PC-9 (cell line): ENCODE results near the gene SAMD1. TPM values are rescaled to one million over a fixed set of nuclear protein-coding genes. Genes with fewer than 3 reads are reported as not detected.

Experiments used
- BruUV-seq: library from RNA; stranded (reverse); fragments of 400-500 nt; replicated peaks from 2 replicates; lab custom pipeline; 2021; lab: Mats Ljungman, UMichigan
- CTCF ChIA-PET: fragments of 300-600 bp; sonication (Branson Sonifier 250); formaldehyde crosslinking; loops from one replicate; lab custom pipeline; 2022; ENCODE audit warnings: antibody characterized with exemption; lab: Charles Lee
- POLR2A ChIA-PET: fragments of 300-600 bp; sonication (Branson Sonifier 250); formaldehyde crosslinking; loops from one replicate; lab custom pipeline; 2022; ENCODE audit warnings: antibody characterized with exemption; ENCODE audit not compliant: unreplicated experiment; lab: Charles Lee
- DNase-seq, 2 experiments: peaks; one replicate each; pipeline versions ENCODE4 v3.0.0 to v3.0.0-alpha.2; 2015 to 2022; ENCODE audit warnings: mixed read lengths in 1 of 2
- H2AFZ ChIP-seq: fragments of 200-600 bp; sonication (generic); 2 replicates; pipeline ENCODE4 v1.8.1; 2017; ENCODE audit warnings: antibody characterized with exemption
- H3F3A ChIP-seq: fragments of 200-600 bp; sonication (generic); 2 replicates; pipeline ENCODE4 v1.8.1; 2017; ENCODE audit warnings: antibody characterized with exemption, mild to moderate bottlenecking, low read depth; ENCODE audit not compliant: insufficient read depth
- H3K27ac ChIP-seq: fragments of 200-600 bp; sonication (generic); 2 replicates; pipeline ENCODE4 v1.6.1; 2016; ENCODE audit warnings: mixed run types
- H3K27me3 ChIP-seq: fragments of 200-600 bp; sonication (generic); 2 replicates; pipeline ENCODE4 v1.6.1; 2016; ENCODE audit warnings: low read depth, mixed run types; ENCODE audit not compliant: insufficient read depth
- H3K36me3 ChIP-seq: fragments of 200-600 bp; sonication (generic); 2 replicates; pipeline ENCODE4 v1.6.1; 2016; ENCODE audit warnings: low read depth, mixed run types
- H3K4me1 ChIP-seq: fragments of 200-600 bp; sonication (generic); replicated peaks from 2 replicates; pipeline ENCODE4 v1.6.1; 2016; ENCODE audit warnings: mixed run types; ENCODE audit not compliant: insufficient read depth
- H3K4me2 ChIP-seq: fragments of 200-600 bp; sonication (generic); 2 replicates; pipeline ENCODE4 v1.6.1; 2017; ENCODE audit warnings: mixed run types
- H3K4me3 ChIP-seq: fragments of 200-600 bp; sonication (generic); 2 replicates; pipeline ENCODE4 v1.6.1; 2016; ENCODE audit warnings: mixed run types
- H3K79me2 ChIP-seq: fragments of 200-600 bp; sonication (generic); 2 replicates; pipeline ENCODE4 v1.6.1; 2017; ENCODE audit warnings: low read depth, mixed run types
- H3K9me2 ChIP-seq: fragments of 200-600 bp; sonication (generic); 2 replicates; pipeline ENCODE4 v1.8.1; 2017; ENCODE audit warnings: mild to moderate bottlenecking; ENCODE audit not compliant: insufficient read depth
- H3K9me3 ChIP-seq: fragments of 200-600 bp; sonication (generic); 2 replicates; pipeline ENCODE4 v1.8.1; 2016; ENCODE audit warnings: low read depth; ENCODE audit not compliant: insufficient read depth
- H4K20me1 ChIP-seq: fragments of 200-600 bp; sonication (generic); 2 replicates; pipeline ENCODE4 v1.8.1; 2017; ENCODE audit not compliant: insufficient read depth
- EZH2 ChIP-seq: fragments of 200-600 bp; sonication (generic); IDR thresholded peaks from 2 replicates; pipeline ENCODE4 v1.8.0; 2017; ENCODE audit warnings: antibody characterized with exemption, low read depth
- intact Hi-C: fragments of 100-400 bp; cut with micrococcal nuclease; formaldehyde crosslinking; loops from one replicate; pipeline ENCODE4 v1.10.0; 2022; ENCODE audit not compliant: unreplicated experiment
- total RNA-seq: library from RNA; stranded (reverse); gene quantifications from 2 replicates; pipeline ENCODE4 v1.2.3, GENCODE V29; 2021
- TF ChIP-seq, protein P1 (sequence below): fragments of 200-600 bp; sonication (generic); conservative IDR thresholded peaks from 2 replicates; pipeline ENCODE4 v1.6.1; 2017; ENCODE audit warnings: mixed run types, antibody characterized with exemption, mild to moderate bottlenecking, moderate library complexity

SAMD1 gene
- total RNA-seq, 1 experiment from 2014 or later = 50.3 TPM

DNA sequence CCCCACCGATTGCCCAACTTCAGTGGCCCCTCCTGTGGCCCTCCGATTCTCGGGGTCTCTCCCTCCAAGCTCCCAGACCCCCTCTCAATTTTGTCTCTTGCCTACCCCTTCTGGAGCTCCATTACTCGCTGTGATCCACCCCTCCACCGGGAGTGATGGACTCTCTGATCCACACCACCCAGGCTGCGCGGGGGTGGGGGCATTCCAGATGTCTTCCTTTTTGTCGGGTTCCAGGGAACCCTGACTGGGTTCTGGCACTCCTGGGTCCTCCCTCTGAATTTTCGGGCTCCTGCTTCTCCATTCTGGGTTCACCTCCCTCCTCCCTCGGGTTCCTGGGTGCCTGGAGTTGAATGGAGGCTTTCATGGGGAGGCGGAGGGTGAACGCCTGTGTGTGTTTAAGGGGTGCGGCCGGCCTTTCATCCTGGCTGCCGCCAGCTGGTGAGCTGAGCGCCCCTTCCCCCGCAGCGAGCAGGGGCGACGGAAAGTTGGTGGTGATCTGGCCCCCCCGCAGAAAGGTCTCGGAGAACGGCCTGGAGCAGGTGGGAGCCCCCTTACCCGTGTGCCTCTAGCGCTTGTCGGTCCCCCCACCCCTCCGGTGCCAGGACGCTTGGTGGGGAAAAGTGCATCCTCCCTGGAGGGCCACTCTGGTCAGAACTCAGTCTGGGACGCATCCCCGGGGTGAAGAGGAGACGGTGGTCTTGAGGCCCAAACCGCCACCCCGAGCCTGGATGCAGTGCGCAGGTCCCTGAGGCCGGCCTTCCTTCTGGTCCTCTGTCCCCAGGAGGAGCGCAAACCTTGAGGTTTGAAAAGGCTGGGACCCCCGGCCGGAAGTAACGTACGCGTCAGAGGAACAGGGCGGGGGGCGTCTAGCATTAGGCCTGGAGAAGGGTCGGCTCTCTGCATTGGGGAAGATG is 16.4 kb downstream of the SAMD1 start:
- Histone ChIP-seq H3K79me2 (no peaks in the 10 kb centered on the region), H3K9me2 (no peaks in the 10 kb centered on the region), H2AFZ (peak overlapping the region; percentile 83), H3K4me1 (0 out of 2 replicates have a peak, but pooled peaks cover 10% of the 10 kb centered on the region), H3K4me3 (peak overlapping the region; percentile 72), H3K4me2 (peak overlapping the region; percentile 93), H3K9me3 (no peaks in the 10 kb centered on the region), H4K20me1 (no peaks in the 10 kb centered on the region), H3F3A (peaks cover 29% of the 10 kb centered on the region), H3K36me3 (no peaks in the 10 kb centered on the region), H3K27ac (no peak overlapping the region), H3K27me3 (no peaks in the 10 kb centered on the region)
- BruUV-seq = TSS peak; percentile 53
- DNase-seq = peak; percentile 39 to 50
- TF ChIP-seq EZH2 = no peak
- TF ChIP-seq, protein P1, sequence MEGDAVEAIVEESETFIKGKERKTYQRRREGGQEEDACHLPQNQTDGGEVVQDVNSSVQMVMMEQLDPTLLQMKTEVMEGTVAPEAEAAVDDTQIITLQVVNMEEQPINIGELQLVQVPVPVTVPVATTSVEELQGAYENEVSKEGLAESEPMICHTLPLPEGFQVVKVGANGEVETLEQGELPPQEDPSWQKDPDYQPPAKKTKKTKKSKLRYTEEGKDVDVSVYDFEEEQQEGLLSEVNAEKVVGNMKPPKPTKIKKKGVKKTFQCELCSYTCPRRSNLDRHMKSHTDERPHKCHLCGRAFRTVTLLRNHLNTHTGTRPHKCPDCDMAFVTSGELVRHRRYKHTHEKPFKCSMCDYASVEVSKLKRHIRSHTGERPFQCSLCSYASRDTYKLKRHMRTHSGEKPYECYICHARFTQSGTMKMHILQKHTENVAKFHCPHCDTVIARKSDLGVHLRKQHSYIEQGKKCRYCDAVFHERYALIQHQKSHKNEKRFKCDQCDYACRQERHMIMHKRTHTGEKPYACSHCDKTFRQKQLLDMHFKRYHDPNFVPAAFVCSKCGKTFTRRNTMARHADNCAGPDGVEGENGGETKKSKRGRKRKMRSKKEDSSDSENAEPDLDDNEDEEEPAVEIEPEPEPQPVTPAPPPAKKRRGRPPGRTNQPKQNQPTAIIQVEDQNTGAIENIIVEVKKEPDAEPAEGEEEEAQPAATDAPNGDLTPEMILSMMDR = peak; percentile 38; the same call in 1 of the 2 replicates
- ChIA-PET POLR2A (interaction anchor here (0.5 kb wide), 1 partner anchor 212 kb away, joined by 8 read pairs; no protein-coding TSS in a partner anchor), CTCF (interaction anchor here (0.9 to 1.3 kb wide), 2 partner anchors 181 to 194 kb away, joined by 5 to 6 read pairs; no protein-coding TSS in a partner anchor)
- intact Hi-C loops = loop anchor here (2.0 to 5.0 kb wide), 3 partner anchors 42 to 477 kb away; partner anchors contain the start of genes IL27RA and RFX1

DNA sequence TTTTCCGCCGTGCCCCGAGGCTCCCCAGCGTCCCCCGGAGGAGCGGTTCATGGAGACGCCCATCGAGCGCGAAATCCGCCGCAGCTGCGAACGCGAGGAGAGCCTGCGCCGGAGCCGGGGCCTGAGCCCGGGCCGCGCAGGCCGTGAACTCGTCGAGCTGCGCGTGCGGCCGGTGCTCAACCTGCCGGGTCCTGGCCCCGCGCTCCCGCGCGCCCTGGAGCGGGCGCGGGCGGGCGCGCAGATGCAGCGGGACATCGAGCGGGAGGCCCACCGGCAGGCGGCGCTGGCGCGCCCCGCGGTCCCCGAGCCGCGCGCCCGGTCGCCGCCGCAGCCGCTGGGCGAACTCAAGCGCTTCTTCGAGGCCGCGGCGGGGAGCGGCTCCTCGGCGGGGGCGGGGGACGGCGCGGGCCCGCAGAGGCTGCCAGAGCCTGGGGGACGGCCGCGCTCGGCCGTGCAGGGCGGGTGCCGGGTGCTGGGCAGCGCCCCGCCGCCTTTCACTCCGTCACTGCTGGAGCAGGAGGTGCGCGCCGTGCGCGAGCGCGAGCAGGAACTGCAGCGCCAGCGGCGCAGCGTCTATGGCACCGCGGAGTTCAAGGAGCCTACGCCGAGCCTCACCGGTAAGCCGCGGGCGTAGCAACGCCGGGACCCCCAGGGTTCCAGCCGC is 17.2 kb downstream of the SAMD1 start:
- POLR2A ChIA-PET = no interaction called here
- intact Hi-C loops = loop anchor here (2.0 to 5.0 kb wide), 3 partner anchors 41 to 476 kb away; partner anchors contain the start of genes IL27RA and RFX1

More for the DNA sequence above, 17.2 kb downstream of the SAMD1 start:
- Histone ChIP-seq H3K27ac (no peak overlapping the region), H3K36me3 (no peaks in the 10 kb centered on the region), H3K9me3 (no peaks in the 10 kb centered on the region), H3K79me2 (no peaks in the 10 kb centered on the region), H3K4me3 (peak overlapping the region; percentile 72), H3F3A (peaks cover 29% of the 10 kb centered on the region), H3K27me3 (no peaks in the 10 kb centered on the region), H4K20me1 (no peaks in the 10 kb centered on the region), H3K4me1 (0 out of 2 replicates have a peak, but pooled peaks cover 10% of the 10 kb centered on the region), H2AFZ (peak overlapping the region; percentile 90), H3K9me2 (no peaks in the 10 kb centered on the region), H3K4me2 (peak overlapping the region; percentile 100)
- CTCF ChIA-PET = interaction anchor here (0.5 to 1.3 kb wide), 3 partner anchors 180 to 194 kb away, joined by 5 to 6 read pairs (median 5); no protein-coding TSS in a partner anchor
- BruUV-seq = no TSS peak
- DNase-seq = peak; percentile 61 to 78
- TF ChIP-seq, protein P1 = no peak
